H9 (cell line): ENCODE measurements around the gene SNED1. TPM values are rescaled to one million over a fixed set of nuclear protein-coding genes. Genes with fewer than 3 reads are reported as not detected.

Experiments used
- DNase-seq: peaks from one replicate; pipeline ENCODE4 v3.0.0-alpha.2; 2017
- H2AFZ ChIP-seq: one replicate; pipeline ENCODE4 v1.6.1; 2013; ENCODE audit warnings: mild to moderate bottlenecking, low read length, control low read depth, moderate library complexity
- H2AK5ac ChIP-seq: 2 replicates; pipeline ENCODE4 v1.6.1; 2013; ENCODE audit warnings: low read length, control low read depth, mixed read lengths; ENCODE audit not compliant: insufficient read length
- H2BK120ac ChIP-seq: one replicate; pipeline ENCODE4 v1.6.1; 2013; ENCODE audit warnings: low read depth, mild to moderate bottlenecking, low read length, control low read depth, inconsistent platforms; ENCODE audit not compliant: poor library complexity, severe bottlenecking
- H2BK12ac ChIP-seq: 2 replicates; pipeline ENCODE4 v1.6.1; 2013; ENCODE audit warnings: low read length, control low read depth, mixed read lengths, low read depth; ENCODE audit not compliant: insufficient read length
- H2BK15ac ChIP-seq: 2 replicates; pipeline ENCODE4 v1.6.1; 2013; ENCODE audit warnings: low read depth, low read length, control low read depth
- H2BK20ac ChIP-seq: one replicate; pipeline ENCODE4 v1.6.1; 2013; ENCODE audit warnings: low read depth, mild to moderate bottlenecking, low read length, control low read depth, inconsistent platforms; ENCODE audit not compliant: poor library complexity, severe bottlenecking
- H2BK5ac ChIP-seq: 2 replicates; pipeline ENCODE4 v1.6.1; 2013; ENCODE audit warnings: low read length, control low read depth, mixed read lengths; ENCODE audit not compliant: insufficient read length
- H3K14ac ChIP-seq: 2 replicates; pipeline ENCODE4 v1.6.1; 2013; ENCODE audit warnings: low read length, control low read depth; ENCODE audit not compliant: insufficient read depth
- H3K18ac ChIP-seq: 2 replicates; pipeline ENCODE4 v1.6.1; 2013; ENCODE audit warnings: low read depth, mild to moderate bottlenecking, mixed read lengths, low read length, control low read depth; ENCODE audit not compliant: insufficient read length
- H3K23ac ChIP-seq: 2 replicates; pipeline ENCODE4 v1.6.1; 2013; ENCODE audit warnings: low read length, control low read depth, mixed read lengths, low read depth; ENCODE audit not compliant: insufficient read length
- H3K23me2 ChIP-seq: 2 replicates; pipeline ENCODE4 v1.6.1; 2013; ENCODE audit warnings: low read depth, mild to moderate bottlenecking, mixed read lengths, low read length, control low read depth; ENCODE audit not compliant: insufficient read length, poor library complexity, severe bottlenecking
- H3K27ac ChIP-seq: 2 replicates; pipeline ENCODE4 v1.5.1; 2013; ENCODE audit warnings: low read length, control low read depth, mixed read lengths, low read depth; ENCODE audit not compliant: insufficient read length
- H3K27me3 ChIP-seq: 2 replicates; pipeline ENCODE4 v1.6.1; 2013; ENCODE audit warnings: low read length, control low read depth, inconsistent platforms; ENCODE audit not compliant: insufficient read depth
- H3K4ac ChIP-seq: 2 replicates; pipeline ENCODE4 v1.6.1; 2013; ENCODE audit warnings: low read depth, mild to moderate bottlenecking, control low read depth, inconsistent platforms, low read length, moderate library complexity
- H3K4me1 ChIP-seq: 2 replicates; pipeline ENCODE4 v1.6.1; 2013; ENCODE audit warnings: low read length, control low read depth, inconsistent platforms; ENCODE audit not compliant: insufficient read depth
- H3K4me2 ChIP-seq: 2 replicates; pipeline ENCODE4 v1.6.1; 2013; ENCODE audit warnings: low read length, control low read depth, mixed read lengths; ENCODE audit not compliant: insufficient read length, insufficient read depth
- H3K56ac ChIP-seq: 2 replicates; pipeline ENCODE4 v1.6.1; 2013; ENCODE audit warnings: low read depth, mild to moderate bottlenecking, mixed read lengths, low read length, control low read depth; ENCODE audit not compliant: insufficient read length
- H3K79me1 ChIP-seq: 2 replicates; pipeline ENCODE4 v1.6.1; 2013; ENCODE audit warnings: low read depth, mild to moderate bottlenecking, moderate library complexity, low read length, control low read depth, inconsistent platforms; ENCODE audit not compliant: insufficient read depth, poor library complexity, severe bottlenecking
- H3K79me2 ChIP-seq: 2 replicates; pipeline ENCODE4 v1.6.1; 2013; ENCODE audit warnings: low read length, control low read depth, inconsistent platforms; ENCODE audit not compliant: insufficient read depth
- H3K9ac ChIP-seq: 2 replicates; pipeline ENCODE4 v1.6.1; 2013; ENCODE audit warnings: low read length, control low read depth, mixed read lengths; ENCODE audit not compliant: insufficient read length; ENCODE audit errors: extremely low read depth
- H3K9me3 ChIP-seq: one replicate; pipeline ENCODE4 v1.6.1; 2013; ENCODE audit warnings: low read depth, low read length, inconsistent platforms; ENCODE audit not compliant: control insufficient read depth
- H3T11ph ChIP-seq: one replicate; pipeline ENCODE4 v1.6.1; 2013; ENCODE audit warnings: mild to moderate bottlenecking, low read length, control low read depth, inconsistent platforms
- H4K20me1 ChIP-seq: one replicate; pipeline ENCODE4 v1.6.1; 2013; ENCODE audit not compliant: control insufficient read depth, insufficient read length, insufficient read depth
- H4K5ac ChIP-seq: 2 replicates; pipeline ENCODE4 v1.6.1; 2013; ENCODE audit warnings: low read depth, mild to moderate bottlenecking, mixed read lengths, low read length, control low read depth; ENCODE audit not compliant: insufficient read length
- H4K8ac ChIP-seq: replicated peaks from 2 replicates; pipeline ENCODE4 v1.6.1; 2013; ENCODE audit warnings: low read length, control low read depth, mixed read lengths, low read depth; ENCODE audit not compliant: insufficient read length
- H4K91ac ChIP-seq: 2 replicates; pipeline ENCODE4 v1.6.1; 2013; ENCODE audit warnings: low read depth, mild to moderate bottlenecking, moderate library complexity, mixed read lengths, low read length, control low read depth; ENCODE audit not compliant: insufficient read length
- H3K27ac Mint-ChIP-seq, 3 experiments: 2 replicates in 2 of 3; 3 replicates in 1 of 3; pipeline ENCODE4 v1.8.0; 2020 to 2021; ENCODE audit warnings: mixed read lengths in 3 of 3, mild to moderate bottlenecking in 1 of 3, moderate library complexity in 1 of 3
- H3K27me3 Mint-ChIP-seq: 2 replicates; pipeline ENCODE4 v1.8.0; 2021; ENCODE audit warnings: low read depth, mild to moderate bottlenecking, moderate library complexity, mixed read lengths
- H3K36me3 Mint-ChIP-seq, 3 experiments: 2 replicates in 2 of 3; 3 replicates in 1 of 3; pipeline ENCODE4 v1.8.0; 2020 to 2021; ENCODE audit warnings: low read depth in 3 of 3, mixed read lengths in 3 of 3; ENCODE audit not compliant: insufficient read depth in 1 of 3
- H3K4me1 Mint-ChIP-seq, 2 experiments: 2 replicates each; pipeline ENCODE4 v1.8.0; 2020; ENCODE audit warnings: mixed read lengths in 2 of 2
- H3K4me3 Mint-ChIP-seq, 2 experiments: 2 replicates in 1 of 2; 3 replicates in 1 of 2; pipeline ENCODE4 v1.8.0; 2020 to 2021; ENCODE audit warnings: mild to moderate bottlenecking in 2 of 2, mixed read lengths in 2 of 2, moderate library complexity in 1 of 2
- H3K9me3 Mint-ChIP-seq, 2 experiments: 2 replicates in 1 of 2; 3 replicates in 1 of 2; pipeline ENCODE4 v1.8.0; 2020; ENCODE audit warnings: mild to moderate bottlenecking in 2 of 2, mixed read lengths in 2 of 2, moderate library complexity in 1 of 2
- WGBS: extraction: QIAGEN DNeasy Blood & Tissue Kit; methylation state at CpG from one replicate; pipeline ENCODE4 v1.1.7; 2013; ENCODE audit warnings: missing lambda C conversion rate, low lambda C conversion rate, mixed read lengths; ENCODE audit not compliant: insufficient read length; ENCODE audit errors: extremely low coverage; 5-methylcytosine and 5-hydroxymethylcytosine counted together
- total RNA-seq: library from RNA; stranded (reverse); gene quantifications from 2 replicates; pipeline ENCODE4 v1.2.1, GENCODE V29; 2021
- TF ChIP-seq, protein P1 (sequence below): fragments of 200-600 bp; sonication (generic); conservative IDR thresholded peaks from 3 replicates; pipeline ENCODE4 v1.8.0; 2021; ENCODE audit warnings: antibody characterized with exemption, mild to moderate bottlenecking

Gene SNED1
- total RNA-seq, 1 experiment from 2014 or later, result 2.5 TPM

DNA sequence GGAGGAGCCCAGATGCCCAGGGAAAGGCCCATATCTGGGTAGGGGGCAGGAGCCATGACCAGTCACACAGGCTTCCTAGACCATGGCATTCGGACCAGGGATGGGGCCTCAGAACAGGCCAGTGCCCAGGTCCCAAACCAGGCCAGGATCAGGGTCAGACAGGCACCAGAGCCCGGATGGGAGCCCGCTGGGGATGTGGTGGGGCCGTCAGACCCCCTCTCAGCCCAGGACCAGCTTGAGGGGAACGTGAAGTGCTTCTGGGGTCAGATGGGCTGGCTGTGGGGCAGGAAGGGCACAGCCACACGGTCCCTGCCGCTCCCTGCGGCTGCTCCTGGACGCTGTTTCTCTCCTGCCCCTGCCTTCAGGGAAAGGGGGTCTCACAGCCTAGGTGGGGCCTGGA is 39.1 kb downstream of the SNED1 start:
- Histone ChIP-seq H2AFZ (no peak overlapping the region), H2BK120ac (no peak overlapping the region), H4K8ac (no peak overlapping the region), H3T11ph (no peak overlapping the region), H2BK15ac (no peak overlapping the region), H3K79me1 (no peaks in the 10 kb centered on the region), H3K23ac (no peak overlapping the region), H3K56ac (no peak overlapping the region), H3K23me2 (peaks cover 8% of the 10 kb centered on the region), H2AK5ac (no peak overlapping the region), H3K4me1 (no peaks in the 10 kb centered on the region), H2BK5ac (no peak overlapping the region), H4K20me1 (no peaks in the 10 kb centered on the region), H3K14ac (no peak overlapping the region), H2BK20ac (no peak overlapping the region), H3K4me2 (no peak overlapping the region), H3K79me2 (no peaks in the 10 kb centered on the region), H3K27ac (no peak overlapping the region), H3K18ac (no peak overlapping the region), H3K27me3 (peaks cover 3% of the 10 kb centered on the region; the same call in 1 of the 2 replicates), H3K9me3 (no peaks in the 10 kb centered on the region), H2BK12ac (no peak overlapping the region), H3K9ac (no peak overlapping the region), H4K5ac (no peak overlapping the region), H4K91ac (no peak overlapping the region), H3K4ac (no peak overlapping the region)
- TF ChIP-seq, protein P1, sequence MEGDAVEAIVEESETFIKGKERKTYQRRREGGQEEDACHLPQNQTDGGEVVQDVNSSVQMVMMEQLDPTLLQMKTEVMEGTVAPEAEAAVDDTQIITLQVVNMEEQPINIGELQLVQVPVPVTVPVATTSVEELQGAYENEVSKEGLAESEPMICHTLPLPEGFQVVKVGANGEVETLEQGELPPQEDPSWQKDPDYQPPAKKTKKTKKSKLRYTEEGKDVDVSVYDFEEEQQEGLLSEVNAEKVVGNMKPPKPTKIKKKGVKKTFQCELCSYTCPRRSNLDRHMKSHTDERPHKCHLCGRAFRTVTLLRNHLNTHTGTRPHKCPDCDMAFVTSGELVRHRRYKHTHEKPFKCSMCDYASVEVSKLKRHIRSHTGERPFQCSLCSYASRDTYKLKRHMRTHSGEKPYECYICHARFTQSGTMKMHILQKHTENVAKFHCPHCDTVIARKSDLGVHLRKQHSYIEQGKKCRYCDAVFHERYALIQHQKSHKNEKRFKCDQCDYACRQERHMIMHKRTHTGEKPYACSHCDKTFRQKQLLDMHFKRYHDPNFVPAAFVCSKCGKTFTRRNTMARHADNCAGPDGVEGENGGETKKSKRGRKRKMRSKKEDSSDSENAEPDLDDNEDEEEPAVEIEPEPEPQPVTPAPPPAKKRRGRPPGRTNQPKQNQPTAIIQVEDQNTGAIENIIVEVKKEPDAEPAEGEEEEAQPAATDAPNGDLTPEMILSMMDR, result no peak
- no CpG with 5 or more reads among the region's 9 CpGs for WGBS
- Mint-ChIP-seq H3K9me3 (no peaks in the 10 kb centered on the region; a peak in 1 of 5 replicates), H3K27ac (no peak overlapping the region), H3K4me3 (no peak overlapping the region; a peak in 1 of 5 replicates), H3K36me3 (no peaks in the 10 kb centered on the region; a peak in 1 of 7 replicates), H3K4me1 (peaks cover 0 to 6% of the 10 kb centered on the region in 2 experiments; a peak in 2 of 4 replicates), H3K27me3 (peaks cover 67% of the 10 kb centered on the region)
- DNase-seq, result no peak
